HCT116 (cell line): ENCODE measurements around the gene ZNF469. TPM values are rescaled to one million over a fixed set of nuclear protein-coding genes. Genes with fewer than 3 reads are reported as not detected.
"Not testable (repeated sequence)": the region's sequence is repeated elsewhere in the genome, so short reads cannot be mapped to it uniquely, and the experiment has no call there.

Source experiments
- ATAC-seq: fragments of 200-7000 bp; cut with Tn5 transposase; 2 replicates; pipeline ENCODE4 v1.9.1; 2020; ENCODE audit warnings: mild to moderate bottlenecking, moderate library complexity
- BruUV-seq: library from RNA; stranded (reverse); fragments of 400-500 nt; replicated peaks from 2 replicates; lab custom pipeline; 2021; lab: Mats Ljungman, UMichigan
- CTCF ChIA-PET: fragments of 300-600 bp; sonication (Branson Sonifier 250); formaldehyde crosslinking; loops from one replicate; lab custom pipeline; 2021; ENCODE audit warnings: antibody characterized with exemption; lab: Charles Lee
- POLR2A ChIA-PET: fragments of 300-600, 350-600 bp; sonication (Branson Sonifier 250); formaldehyde crosslinking; loops from one replicate; lab custom pipeline; 2021; ENCODE audit warnings: antibody characterized with exemption; lab: Charles Lee
- RAD21 ChIA-PET, 2 experiments: fragments of 300-600 bp; sonication (Branson Sonifier 250); formaldehyde crosslinking; loops; one replicate each; lab custom pipeline; 2023; ENCODE audit warnings: low total read pairs in 2 of 2; ENCODE audit not compliant: uncharacterized antibody in 2 of 2, unreplicated experiment in 2 of 2, low non-redundant PET in 1 of 2; lab: Charles Lee
- DNase-seq: peaks from one replicate; pipeline ENCODE4 v3.0.0-alpha.2; 2010; ENCODE audit warnings: low read depth, low spot score
- H2AFZ ChIP-seq: fragments of 200-600 bp; shearing (Covaris generic), sonication (generic); 2 replicates; pipeline ENCODE4 v1.6.1; 2017; ENCODE audit warnings: low read depth, mixed run types, mixed read lengths, antibody characterized with exemption, low read length; ENCODE audit not compliant: poor library complexity, severe bottlenecking
- H3K27ac ChIP-seq: 2 replicates; pipeline ENCODE4 v1.5.1; 2012; ENCODE audit warnings: low read depth, low read length
- H3K27me3 ChIP-seq: fragments of 200-600 bp; sonication (generic); 2 replicates; pipeline ENCODE4 v1.6.1; 2016; ENCODE audit warnings: mixed run types, low read length, mixed read lengths; ENCODE audit not compliant: insufficient read depth
- H3K36me3 ChIP-seq, 2 experiments: fragments of 200-500 bp in 1 of 2; fragments of 200-600 bp in 1 of 2; sonication (Bioruptor generic) in 1 of 2; sonication (generic) in 1 of 2; 2 replicates each; pipeline versions ENCODE4 v1.5.1 to v1.6.1; 2014 to 2016; ENCODE audit warnings: low read length in 2 of 2, inconsistent platforms in 1 of 2, mixed read lengths in 1 of 2, mixed run types in 1 of 2; ENCODE audit not compliant: insufficient read depth in 2 of 2, control insufficient read depth in 1 of 2
- H3K4me1 ChIP-seq, 2 experiments: fragments of 200-600 bp in 1 of 2; sonication (generic) in 1 of 2; 2 replicates each; pipeline versions ENCODE4 v1.5.1 to v1.6.1; 2012 to 2017; ENCODE audit warnings: low read length in 2 of 2, inconsistent platforms in 1 of 2, mild to moderate bottlenecking in 1 of 2, mixed read lengths in 1 of 2, mixed run types in 1 of 2, moderate library complexity in 1 of 2; ENCODE audit not compliant: insufficient read depth in 2 of 2, control insufficient read depth in 1 of 2
- H3K4me2 ChIP-seq: fragments of 200-600 bp; sonication (generic); 2 replicates; pipeline ENCODE4 v1.6.1; 2017; ENCODE audit warnings: mixed run types, low read length, mixed read lengths
- H3K4me3 ChIP-seq, 2 experiments: fragments of 200-600 bp in 1 of 2; sonication (generic) in 1 of 2; replicated peaks in 1 of 2; 2 replicates each; pipeline ENCODE4 v1.5.1; 2011 to 2016; ENCODE audit warnings: low read length in 2 of 2, control low read depth in 1 of 2, low read depth in 1 of 2, mild to moderate bottlenecking in 1 of 2, mixed read lengths in 1 of 2, mixed run types in 1 of 2
- H3K79me2 ChIP-seq: fragments of 200-600 bp; sonication (generic); 2 replicates; pipeline ENCODE4 v1.6.1; 2017; ENCODE audit warnings: mild to moderate bottlenecking, mixed run types, low read length, moderate library complexity, mixed read lengths; ENCODE audit not compliant: insufficient read depth
- H3K9ac ChIP-seq: fragments of 200-600 bp; sonication (generic); 2 replicates; pipeline ENCODE4 v1.6.1; 2016; ENCODE audit warnings: low read length, mixed read lengths
- H3K9me2 ChIP-seq: fragments of 200-600 bp; sonication (generic), shearing (Covaris generic); 2 replicates; pipeline ENCODE4 v1.6.1; 2017; ENCODE audit warnings: mixed run types, mild to moderate bottlenecking, moderate library complexity; ENCODE audit not compliant: insufficient read depth
- H3K9me3 ChIP-seq, 2 experiments: fragments of 200-500 bp in 1 of 2; fragments of 200-600 bp in 1 of 2; sonication (Bioruptor generic) in 1 of 2; sonication (generic) in 1 of 2; 2 replicates each; pipeline ENCODE4 v1.6.1; 2014 to 2017; ENCODE audit warnings: low read length in 2 of 2, mixed read lengths in 2 of 2, inconsistent platforms in 1 of 2, low read depth in 1 of 2, mild to moderate bottlenecking in 1 of 2, mixed run types in 1 of 2, moderate library complexity in 1 of 2; ENCODE audit not compliant: control insufficient read depth in 1 of 2, insufficient read depth in 1 of 2
- H4K20me1 ChIP-seq: fragments of 200-600 bp; sonication (generic), shearing (Covaris generic); 2 replicates; pipeline ENCODE4 v1.6.1; 2017; ENCODE audit warnings: mixed run types, mild to moderate bottlenecking, moderate library complexity; ENCODE audit not compliant: insufficient read depth
- ELF1 ChIP-seq: IDR thresholded peaks from 2 replicates; pipeline ENCODE4 v1.6.1; 2012; ENCODE audit warnings: low read depth, borderline replicate concordance
- EZH2phosphoT487 ChIP-seq: fragments of 200-600 bp; IDR thresholded peaks from 2 replicates; pipeline ENCODE4 v1.6.1; 2018; ENCODE audit warnings: antibody characterized with exemption, borderline replicate concordance
- SIN3A ChIP-seq: IDR thresholded peaks from 2 replicates; pipeline ENCODE4 v1.6.1; 2012; ENCODE audit warnings: low read depth
- YY1 ChIP-seq: IDR thresholded peaks from 2 replicates; pipeline ENCODE4 v1.6.1; 2011; ENCODE audit warnings: low read length, low read depth, moderate library complexity, mild to moderate bottlenecking; ENCODE audit not compliant: insufficient replicate concordance; ENCODE audit errors: extremely low read depth
- ZNF274 ChIP-seq: fragments of 200-500 bp; sonication (Bioruptor generic); IDR thresholded peaks from 2 replicates; pipeline ENCODE4 v1.6.1; 2014; ENCODE audit warnings: mild to moderate bottlenecking, low read depth, low read length, inconsistent platforms
- intact Hi-C: fragments of 100-400 bp; cut with micrococcal nuclease; formaldehyde crosslinking; loops from 2 replicates; pipeline ENCODE4 v1.10.0; 2022
- total RNA-seq: library from RNA; stranded (reverse); gene quantifications from one replicate; pipeline ENCODE4 v1.2.1, GENCODE V29; 2021; ENCODE audit not compliant: unreplicated experiment
- TF ChIP-seq, protein P1 (sequence below), 3 experiments: fragments of 200-600 bp in 1 of 3; sonication (generic) in 1 of 3; IDR thresholded peaks in 2 of 3; conservative IDR thresholded peaks in 1 of 3; 2 replicates each; pipeline ENCODE4 v1.5.1; 2012 to 2017; ENCODE audit warnings: low read depth in 2 of 3, low read length in 2 of 3, antibody characterized with exemption in 1 of 3, borderline replicate concordance in 1 of 3, control low read depth in 1 of 3, mild to moderate bottlenecking in 1 of 3, mixed read lengths in 1 of 3, mixed run types in 1 of 3, moderate library complexity in 1 of 3; ENCODE audit not compliant: insufficient read depth in 1 of 3
- TF ChIP-seq, protein P2 (sequence below): IDR thresholded peaks from 2 replicates; pipeline ENCODE4 v1.6.1; 2012
- TF ChIP-seq, protein P3 (sequence below): IDR thresholded peaks from 2 replicates; pipeline ENCODE4 v1.6.1; 2012
- TF ChIP-seq, protein P4 (sequence below): IDR thresholded peaks from 2 replicates; pipeline ENCODE4 v1.6.1; 2011; ENCODE audit warnings: mild to moderate bottlenecking, low read length, moderate library complexity; ENCODE audit not compliant: insufficient replicate concordance; ENCODE audit errors: extremely low read depth

The ZNF469 gene
- total RNA-seq, 1 experiment from 2014 or later, result 5.9 TPM

DNA sequence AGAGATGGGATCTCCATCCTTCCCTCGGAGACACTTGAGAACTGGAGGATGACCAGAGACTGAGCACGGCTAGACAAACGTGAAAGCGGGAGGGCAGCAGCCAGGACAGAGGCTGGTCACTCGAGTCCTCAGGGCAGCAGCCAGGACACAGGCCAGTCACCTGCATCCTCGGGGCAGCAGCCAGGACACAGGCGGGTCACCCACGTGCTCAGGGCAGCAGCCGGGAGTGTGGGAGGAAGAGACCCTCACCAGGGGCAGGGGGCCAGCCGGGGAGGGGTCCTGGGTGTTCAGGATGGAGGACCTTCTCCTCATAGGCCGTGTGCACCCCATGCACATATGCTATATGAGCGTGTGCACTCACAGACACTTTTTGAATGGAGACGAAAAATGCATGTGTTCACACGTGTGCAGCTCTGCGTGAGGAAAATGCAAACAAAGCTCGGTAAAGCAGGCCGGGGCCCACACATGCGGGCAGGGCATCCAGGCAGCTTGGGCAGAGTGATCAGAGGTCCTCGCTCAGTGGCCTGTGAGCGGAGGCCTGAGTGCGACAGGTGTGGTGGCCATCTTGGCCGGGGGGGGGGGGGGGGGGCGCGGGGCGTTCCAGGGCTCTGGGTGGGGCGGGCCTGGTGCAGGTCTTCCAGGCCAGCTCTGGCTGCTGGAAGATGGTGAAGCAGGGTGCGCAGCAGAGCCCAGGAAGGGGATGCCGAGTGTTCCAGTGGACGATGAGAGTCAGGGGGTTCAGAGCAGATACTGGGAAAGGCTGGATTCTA, 26.7 kb downstream of the ZNF469 start:
- Histone ChIP-seq H3K4me3 (no peak overlapping the region), H2AFZ (no peak overlapping the region), H3K9ac (no peak overlapping the region), H3K79me2 (no peaks in the 10 kb centered on the region), H3K9me2 (no peaks in the 10 kb centered on the region), H3K36me3 (no peaks in the 10 kb centered on the region), H3K27me3 (no peaks in the 10 kb centered on the region), H3K4me2 (no peak overlapping the region), H4K20me1 (no peaks in the 10 kb centered on the region), H3K27ac (no peak overlapping the region), H3K9me3 (no peaks in the 10 kb centered on the region), H3K4me1 (peaks cover 0 to under 1% of the 10 kb centered on the region in 2 experiments; a peak in 1 of 4 replicates)
- no peak for ATAC-seq
- BruUV-seq, result no TSS peak
- RAD21 ChIA-PET, result no interaction called here
- intact Hi-C loops, result no loop called here
- POLR2A ChIA-PET, result no interaction called here
- DNase-seq, result no peak
- CTCF ChIA-PET, result interaction anchor here (0.6 kb wide), 1 partner anchor 276 kb away, joined by 3 read pairs; no protein-coding TSS in a partner anchor
- no peak for TF ChIP-seq EZH2phosphoT487
- TF ChIP-seq, protein P1, sequence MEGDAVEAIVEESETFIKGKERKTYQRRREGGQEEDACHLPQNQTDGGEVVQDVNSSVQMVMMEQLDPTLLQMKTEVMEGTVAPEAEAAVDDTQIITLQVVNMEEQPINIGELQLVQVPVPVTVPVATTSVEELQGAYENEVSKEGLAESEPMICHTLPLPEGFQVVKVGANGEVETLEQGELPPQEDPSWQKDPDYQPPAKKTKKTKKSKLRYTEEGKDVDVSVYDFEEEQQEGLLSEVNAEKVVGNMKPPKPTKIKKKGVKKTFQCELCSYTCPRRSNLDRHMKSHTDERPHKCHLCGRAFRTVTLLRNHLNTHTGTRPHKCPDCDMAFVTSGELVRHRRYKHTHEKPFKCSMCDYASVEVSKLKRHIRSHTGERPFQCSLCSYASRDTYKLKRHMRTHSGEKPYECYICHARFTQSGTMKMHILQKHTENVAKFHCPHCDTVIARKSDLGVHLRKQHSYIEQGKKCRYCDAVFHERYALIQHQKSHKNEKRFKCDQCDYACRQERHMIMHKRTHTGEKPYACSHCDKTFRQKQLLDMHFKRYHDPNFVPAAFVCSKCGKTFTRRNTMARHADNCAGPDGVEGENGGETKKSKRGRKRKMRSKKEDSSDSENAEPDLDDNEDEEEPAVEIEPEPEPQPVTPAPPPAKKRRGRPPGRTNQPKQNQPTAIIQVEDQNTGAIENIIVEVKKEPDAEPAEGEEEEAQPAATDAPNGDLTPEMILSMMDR (IDR thresholded peaks at IDR 0.05 in 2 of 3, conservative IDR thresholded peaks at IDR 0.05 in 1 of 3; ENCODE audit: borderline replicate concordance in 1 of 3, insufficient read depth in 1 of 3, low read depth in 2 of 3, low read length in 2 of 3), result no peak
- TF ChIP-seq, protein P2, sequence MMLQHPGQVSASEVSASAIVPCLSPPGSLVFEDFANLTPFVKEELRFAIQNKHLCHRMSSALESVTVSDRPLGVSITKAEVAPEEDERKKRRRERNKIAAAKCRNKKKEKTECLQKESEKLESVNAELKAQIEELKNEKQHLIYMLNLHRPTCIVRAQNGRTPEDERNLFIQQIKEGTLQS, result no peak
- TF ChIP-seq, protein P3, sequence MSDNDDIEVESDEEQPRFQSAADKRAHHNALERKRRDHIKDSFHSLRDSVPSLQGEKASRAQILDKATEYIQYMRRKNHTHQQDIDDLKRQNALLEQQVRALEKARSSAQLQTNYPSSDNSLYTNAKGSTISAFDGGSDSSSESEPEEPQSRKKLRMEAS, result no peak
- no peak for TF ChIP-seq SIN3A
- no peak for TF ChIP-seq YY1
- TF ChIP-seq, protein P4, sequence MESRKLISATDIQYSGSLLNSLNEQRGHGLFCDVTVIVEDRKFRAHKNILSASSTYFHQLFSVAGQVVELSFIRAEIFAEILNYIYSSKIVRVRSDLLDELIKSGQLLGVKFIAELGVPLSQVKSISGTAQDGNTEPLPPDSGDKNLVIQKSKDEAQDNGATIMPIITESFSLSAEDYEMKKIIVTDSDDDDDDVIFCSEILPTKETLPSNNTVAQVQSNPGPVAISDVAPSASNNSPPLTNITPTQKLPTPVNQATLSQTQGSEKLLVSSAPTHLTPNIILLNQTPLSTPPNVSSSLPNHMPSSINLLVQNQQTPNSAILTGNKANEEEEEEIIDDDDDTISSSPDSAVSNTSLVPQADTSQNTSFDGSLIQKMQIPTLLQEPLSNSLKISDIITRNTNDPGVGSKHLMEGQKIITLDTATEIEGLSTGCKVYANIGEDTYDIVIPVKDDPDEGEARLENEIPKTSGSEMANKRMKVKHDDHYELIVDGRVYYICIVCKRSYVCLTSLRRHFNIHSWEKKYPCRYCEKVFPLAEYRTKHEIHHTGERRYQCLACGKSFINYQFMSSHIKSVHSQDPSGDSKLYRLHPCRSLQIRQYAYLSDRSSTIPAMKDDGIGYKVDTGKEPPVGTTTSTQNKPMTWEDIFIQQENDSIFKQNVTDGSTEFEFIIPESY, result no peak
- TF ChIP-seq ZNF274, result no peak
- no peak for TF ChIP-seq ELF1

DNA sequence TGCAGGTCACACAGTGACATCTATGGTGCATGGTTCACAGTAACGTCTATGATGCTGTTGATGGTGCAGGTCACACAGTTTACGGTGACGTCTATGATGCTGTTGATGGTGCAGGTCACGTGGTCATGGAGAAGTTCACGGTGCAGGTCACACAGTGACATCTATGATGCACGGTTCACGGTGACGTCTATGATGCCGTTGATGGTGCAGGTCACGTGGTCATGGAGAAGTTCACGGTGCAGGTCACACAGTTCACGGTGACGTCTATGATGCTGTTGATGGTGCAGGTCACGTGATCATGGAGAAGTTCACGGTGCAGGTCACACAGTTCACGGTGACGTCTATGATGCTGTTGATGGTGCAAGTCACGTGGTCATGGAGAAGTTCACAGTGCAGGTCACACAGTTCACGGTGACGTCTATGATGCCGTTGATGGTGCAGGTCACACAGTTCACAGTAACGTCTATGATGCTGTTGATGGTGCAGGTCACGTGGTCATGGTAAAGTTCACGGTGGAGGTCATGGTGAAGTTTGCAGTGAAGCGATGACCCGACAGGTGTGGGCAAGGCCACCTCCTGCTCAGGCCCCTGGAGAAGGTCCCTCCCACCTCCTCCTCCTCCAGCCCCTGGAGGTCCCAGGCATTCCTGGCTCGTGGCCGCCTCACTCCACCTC, 27.7 kb downstream of the ZNF469 start:
- H3K4me3 ChIP-seq, BruUV-seq, H3K36me3 ChIP-seq, H3K79me2 ChIP-seq, H3K4me1 ChIP-seq, intact Hi-C loops, POLR2A ChIA-PET, DNase-seq, H3K9ac ChIP-seq, ATAC-seq, H3K27ac ChIP-seq, H3K4me2 ChIP-seq, CTCF ChIA-PET, H3K9me3 ChIP-seq, H2AFZ ChIP-seq, H3K9me2 ChIP-seq, RAD21 ChIA-PET, H4K20me1 ChIP-seq, H3K27me3 ChIP-seq: not testable (repeated sequence)
